ENCODE results near the gene PRKCD.

The PRKCD gene

GRCh38 chr3:53236112-53236841 lies 75.3 kb downstream of the PRKCD start:
- DNase-seq = peak; percentile 97

GRCh38 chr3:53238051-53238850 lies 77.2 kb downstream of the PRKCD start:
- no peak for DNase-seq

- no peak for DNase-seq
These were observed 77.9 kb downstream of the PRKCD start for GRCh38 chr3:53238886-53239285.

GRCh38 chr3:53239800-53240199 lies 78.8 kb downstream of the PRKCD start:
- DNase-seq = no peak

GRCh38 chr3:53240989-53241972 lies 80.3 kb downstream of the PRKCD start:
- no peak for DNase-seq

GRCh38 chr3:53242155-53242554 lies 81.1 kb downstream of the PRKCD start:
- DNase-seq = no peak

Data from 8988T (cell line).